Stimulated activated CD4-positive, alpha-beta T cell treated with anti-CD3 and anti-CD28 coated beads, Interleukin-15, amount 100 ng/mL, for 24 hours (primary cell): ENCODE measurements around the gene HMOX2.

Experiments used
- DNase-seq: peaks from one replicate; pipeline ENCODE4 v3.0.0-alpha.2; 2020

The HMOX2 gene

GRCh38 chr16:4475880-4476788 lies at the start of gene HMOX2:
TSS of gene HMOX2 (plus strand) at chr16:4476398. CDS start at chr16:4505525, 29,127 bp downstream.
- peak; percentile 93 for DNase-seq

GRCh38 chr16:4426722-4427372 lies 49.4 kb upstream of the HMOX2 start:
- DNase-seq: no peak

- DNase-seq: no peak
These were observed 47.7 kb upstream of the HMOX2 start for GRCh38 chr16:4428500-4428899.

- no peak for DNase-seq
These were observed 45.2 kb upstream of the HMOX2 start for GRCh38 chr16:4431023-4431422.

GRCh38 chr16:4433228-4433627 lies 43.0 kb upstream of the HMOX2 start:
- DNase-seq: no peak

- DNase-seq: no peak
These were observed 42.0 kb upstream of the HMOX2 start for GRCh38 chr16:4433914-4434787.

- DNase-seq: no peak
These were observed 40.7 kb upstream of the HMOX2 start for GRCh38 chr16:4435337-4436067.

GRCh38 chr16:4437366-4437765 lies 38.8 kb upstream of the HMOX2 start:
- no peak for DNase-seq

- DNase-seq: no peak
These were observed 33.8 kb upstream of the HMOX2 start for GRCh38 chr16:4442371-4442770.

GRCh38 chr16:4443271-4443670 lies 32.9 kb upstream of the HMOX2 start:
- no peak for DNase-seq

- DNase-seq: no peak
These were observed 32.2 kb upstream of the HMOX2 start for GRCh38 chr16:4443986-4444385.

GRCh38 chr16:4450430-4450829 lies 25.8 kb upstream of the HMOX2 start:
- no peak for DNase-seq

GRCh38 chr16:4450931-4451519 lies 25.2 kb upstream of the HMOX2 start:
- no peak for DNase-seq

- no peak for DNase-seq
These were observed 23.5 kb upstream of the HMOX2 start for GRCh38 chr16:4452674-4453073.

GRCh38 chr16:4454623-4455022 lies 21.6 kb upstream of the HMOX2 start:
- DNase-seq: no peak

- DNase-seq: no peak
These were observed 21.1 kb upstream of the HMOX2 start for GRCh38 chr16:4455081-4455480.

- no peak for DNase-seq
These were observed 20.2 kb upstream of the HMOX2 start for GRCh38 chr16:4455951-4456350.

- DNase-seq: no peak
These were observed 15.3 kb upstream of the HMOX2 start for GRCh38 chr16:4460936-4461249.

GRCh38 chr16:4461250-4462085 lies 14.7 kb upstream of the HMOX2 start:
- DNase-seq: peak; percentile 15

- DNase-seq: no peak
These were observed 12.6 kb upstream of the HMOX2 start for GRCh38 chr16:4463522-4464163.
